ENCODE measurements around the gene UBE2E1. TPM values are rescaled to one million over a fixed set of nuclear protein-coding genes. Genes with fewer than 3 reads are reported as not detected.

The UBE2E1 gene
- total and polyA plus RNA-seq, 2 of the 4 experiments (the other 2 are of a cell fraction) = 54.1 to 91.6 TPM

DNA sequence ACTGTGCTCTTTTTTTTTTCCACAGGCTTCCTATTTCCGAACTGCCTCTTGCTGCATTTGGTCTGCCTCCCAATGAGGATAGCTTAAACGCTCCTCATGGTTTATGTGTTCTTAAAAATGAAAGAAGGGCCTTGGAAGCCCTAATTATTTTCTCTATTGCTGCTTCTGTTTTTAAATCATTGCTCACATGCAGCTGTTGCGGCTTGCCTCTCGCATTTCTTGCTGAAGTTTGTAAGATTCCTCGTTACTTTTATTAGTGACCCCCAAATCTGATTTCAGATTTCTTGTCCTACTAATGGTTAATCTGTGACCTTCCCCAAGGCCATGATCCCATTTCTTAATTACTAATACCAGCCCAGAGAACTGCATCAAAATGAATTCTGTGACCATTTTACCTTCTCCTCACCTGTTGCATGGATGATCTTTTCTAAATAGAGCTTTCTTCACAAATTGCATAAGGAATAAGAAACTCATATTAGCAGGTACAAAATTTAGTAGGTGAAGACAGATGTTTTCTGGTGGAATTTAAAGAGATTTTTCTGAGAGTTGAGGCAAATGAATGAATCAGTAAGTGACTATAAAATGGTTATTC, 1.8 kb downstream of the UBE2E1 start:
- H2BK15ac ChIP-seq (ENCODE audit: low read depth, low read length) = no peak overlapping the region
- intact Hi-C loops (cut with micrococcal nuclease) = loop anchor here (2.0 to 5.0 kb wide), 3 partner anchors 155 to 605 kb away; partner anchors contain the start of gene UBE2E2
- CTCF ChIA-PET = no interaction called here

More for the DNA sequence above, 1.8 kb downstream of the UBE2E1 start:
- no CpG with 5 or more reads among the region's 5 CpGs for WGBS, 2 experiments (ENCODE audit: extremely low coverage in 2 of 2, insufficient read length in 1 of 2)
- Histone ChIP-seq H2AK5ac (ENCODE audit: low read depth, low read length) (no peak overlapping the region), H2AFZ (replicated peaks; ENCODE audit: low read length, poor library complexity) (no peak overlapping the region), H3K4me3 (ENCODE audit: insufficient read depth, low read depth, low read length) (peak overlapping the region; percentile 46), H3K36me3 (ENCODE audit: control insufficient read depth, insufficient read depth, low read length) (peaks cover 5% of the 10 kb centered on the region), H4K5ac (ENCODE audit: low read depth, low read length) (no peak overlapping the region), H4K8ac (ENCODE audit: low read depth in 2 of 2, low read length in 2 of 2) (no peak overlapping the region), H3K9ac (ENCODE audit: low read depth, low read length) (peak overlapping the region; percentile 79), H3K27ac (ENCODE audit: insufficient read depth, low read length) (peak overlapping the region; percentile 76), H3K9me1 (ENCODE audit: insufficient read depth, low read length) (no peaks in the 10 kb centered on the region), H4K20me1 (ENCODE audit: insufficient read depth, low read length) (peaks cover 26% of the 10 kb centered on the region; the same call in 1 of the 2 replicates), H2BK120ac (ENCODE audit: low read depth, low read length) (no peak overlapping the region), H3K14ac (replicated peaks; ENCODE audit: low read depth, low read length) (no peak overlapping the region), H3K23ac (ENCODE audit: low read depth, low read length) (no peak overlapping the region), H2BK5ac (ENCODE audit: low read depth, low read length, poor library complexity, severe bottlenecking) (no peak overlapping the region), H3K27me3 (ENCODE audit: control insufficient read depth, insufficient read depth, low read length) (no peaks in the 10 kb centered on the region), H3K4me2 (ENCODE audit: low read depth, low read length) (peak overlapping the region; percentile 78), H3K56ac (ENCODE audit: extremely low read depth, insufficient read depth, low read length) (no peak overlapping the region), H4K91ac (ENCODE audit: insufficient read depth, low read depth, low read length) (no peak overlapping the region), H3K4me1 (ENCODE audit: control insufficient read depth, insufficient read depth, low read length) (peaks cover 2% of the 10 kb centered on the region), H3K79me1 (ENCODE audit: low read depth in 1 of 2, low read length in 2 of 2) (peaks cover 16 to 43% of the 10 kb centered on the region in 2 experiments), H3K18ac (ENCODE audit: low read depth, low read length) (no peak overlapping the region), H3K4ac (ENCODE audit: low read depth, low read length) (no peak overlapping the region), H3K9me3 (ENCODE audit: control insufficient read depth, insufficient read depth, low read length) (no peaks in the 10 kb centered on the region), H2BK20ac (ENCODE audit: low read depth, low read length) (no peak overlapping the region), H2AK9ac (replicated peaks; ENCODE audit: low read depth, low read length, poor library complexity) (no peak overlapping the region)
- ATAC-seq (ENCODE audit: low read depth) (no peak; the same call in 1 of the 2 replicates), DNase-seq (peak; percentile 51)
- POLR2A ChIA-PET (ENCODE audit: unreplicated experiment) = no interaction called here
- no TSS peak for BruUV-seq (replicated peaks)
- TF ChIP-seq FOS (IDR thresholded peaks at IDR 0.05; ENCODE audit: low read depth, low read length) (no peak), POLR2A (IDR thresholded peaks at IDR 0.05; ENCODE audit: low read depth, low read length) (no peak), CHD1 (IDR thresholded peaks at IDR 0.05; ENCODE audit: low read depth, low read length) (no peak), MXI1 (IDR thresholded peaks at IDR 0.05; ENCODE audit: borderline replicate concordance, low read depth, low read length) (no peak), SMC3 (IDR thresholded peaks at IDR 0.05; ENCODE audit: low read depth, low read length) (no peak), MAFK (IDR thresholded peaks at IDR 0.05; ENCODE audit: low read depth, low read length) (no peak), USF2 (IDR thresholded peaks at IDR 0.05; ENCODE audit: low read depth, low read length) (no peak), RFX5 (IDR thresholded peaks at IDR 0.05; ENCODE audit: low read depth, low read length) (no peak), CEBPB (IDR thresholded peaks at IDR 0.05; ENCODE audit: low read depth, low read length) (no peak), RCOR1 (IDR thresholded peaks at IDR 0.05; ENCODE audit: insufficient replicate concordance, low read length) (no peak), MAZ (IDR thresholded peaks at IDR 0.05; ENCODE audit: borderline replicate concordance, low read depth, low read length) (no peak)
- TF ChIP-seq, protein P1, sequence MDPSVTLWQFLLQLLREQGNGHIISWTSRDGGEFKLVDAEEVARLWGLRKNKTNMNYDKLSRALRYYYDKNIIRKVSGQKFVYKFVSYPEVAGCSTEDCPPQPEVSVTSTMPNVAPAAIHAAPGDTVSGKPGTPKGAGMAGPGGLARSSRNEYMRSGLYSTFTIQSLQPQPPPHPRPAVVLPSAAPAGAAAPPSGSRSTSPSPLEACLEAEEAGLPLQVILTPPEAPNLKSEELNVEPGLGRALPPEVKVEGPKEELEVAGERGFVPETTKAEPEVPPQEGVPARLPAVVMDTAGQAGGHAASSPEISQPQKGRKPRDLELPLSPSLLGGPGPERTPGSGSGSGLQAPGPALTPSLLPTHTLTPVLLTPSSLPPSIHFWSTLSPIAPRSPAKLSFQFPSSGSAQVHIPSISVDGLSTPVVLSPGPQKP (IDR thresholded peaks at IDR 0.05; ENCODE audit: borderline replicate concordance, low read depth, low read length) = no peak
- TF ChIP-seq, protein P2, sequence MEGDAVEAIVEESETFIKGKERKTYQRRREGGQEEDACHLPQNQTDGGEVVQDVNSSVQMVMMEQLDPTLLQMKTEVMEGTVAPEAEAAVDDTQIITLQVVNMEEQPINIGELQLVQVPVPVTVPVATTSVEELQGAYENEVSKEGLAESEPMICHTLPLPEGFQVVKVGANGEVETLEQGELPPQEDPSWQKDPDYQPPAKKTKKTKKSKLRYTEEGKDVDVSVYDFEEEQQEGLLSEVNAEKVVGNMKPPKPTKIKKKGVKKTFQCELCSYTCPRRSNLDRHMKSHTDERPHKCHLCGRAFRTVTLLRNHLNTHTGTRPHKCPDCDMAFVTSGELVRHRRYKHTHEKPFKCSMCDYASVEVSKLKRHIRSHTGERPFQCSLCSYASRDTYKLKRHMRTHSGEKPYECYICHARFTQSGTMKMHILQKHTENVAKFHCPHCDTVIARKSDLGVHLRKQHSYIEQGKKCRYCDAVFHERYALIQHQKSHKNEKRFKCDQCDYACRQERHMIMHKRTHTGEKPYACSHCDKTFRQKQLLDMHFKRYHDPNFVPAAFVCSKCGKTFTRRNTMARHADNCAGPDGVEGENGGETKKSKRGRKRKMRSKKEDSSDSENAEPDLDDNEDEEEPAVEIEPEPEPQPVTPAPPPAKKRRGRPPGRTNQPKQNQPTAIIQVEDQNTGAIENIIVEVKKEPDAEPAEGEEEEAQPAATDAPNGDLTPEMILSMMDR (conservative IDR thresholded peaks at IDR 0.05; ENCODE audit: low read depth, low read length) = no peak
- in situ Hi-C loops (cut with MboI; ENCODE audit: low sequenced_read_pairs) = no loop called here
- dilution Hi-C loops (cut with HindIII; ENCODE audit: low sequenced_read_pairs, unreplicated experiment) = no loop called here
